ENCODE measurements around the gene ZFP28.

GRCh38 chr19:56572589-56572988, 33.8 kb downstream of the ZFP28 start:
- TF ChIP-seq, protein P1, sequence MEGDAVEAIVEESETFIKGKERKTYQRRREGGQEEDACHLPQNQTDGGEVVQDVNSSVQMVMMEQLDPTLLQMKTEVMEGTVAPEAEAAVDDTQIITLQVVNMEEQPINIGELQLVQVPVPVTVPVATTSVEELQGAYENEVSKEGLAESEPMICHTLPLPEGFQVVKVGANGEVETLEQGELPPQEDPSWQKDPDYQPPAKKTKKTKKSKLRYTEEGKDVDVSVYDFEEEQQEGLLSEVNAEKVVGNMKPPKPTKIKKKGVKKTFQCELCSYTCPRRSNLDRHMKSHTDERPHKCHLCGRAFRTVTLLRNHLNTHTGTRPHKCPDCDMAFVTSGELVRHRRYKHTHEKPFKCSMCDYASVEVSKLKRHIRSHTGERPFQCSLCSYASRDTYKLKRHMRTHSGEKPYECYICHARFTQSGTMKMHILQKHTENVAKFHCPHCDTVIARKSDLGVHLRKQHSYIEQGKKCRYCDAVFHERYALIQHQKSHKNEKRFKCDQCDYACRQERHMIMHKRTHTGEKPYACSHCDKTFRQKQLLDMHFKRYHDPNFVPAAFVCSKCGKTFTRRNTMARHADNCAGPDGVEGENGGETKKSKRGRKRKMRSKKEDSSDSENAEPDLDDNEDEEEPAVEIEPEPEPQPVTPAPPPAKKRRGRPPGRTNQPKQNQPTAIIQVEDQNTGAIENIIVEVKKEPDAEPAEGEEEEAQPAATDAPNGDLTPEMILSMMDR (IDR thresholded peaks at IDR 0.05; ENCODE audit: low read depth, low read length, poor library complexity, severe bottlenecking), result no peak
- no peak for TF ChIP-seq EZH2phosphoT487 (IDR thresholded peaks at IDR 0.05; ENCODE audit: borderline replicate concordance, low read length)
